Dermis lymphatic vessel endothelial cell (primary cell): ENCODE measurements around the gene ANP32A. TPM values are rescaled to one million over a fixed set of nuclear protein-coding genes. Genes with fewer than 3 reads are reported as not detected.

ENCODE experiments used
- total RNA-seq: library from RNA; depleted of rRNA; stranded (reverse); fragments of >200 nt; gene quantifications from 2 replicates; pipeline ENCODE4 v1.2.1, GENCODE V29; 2014

The ANP32A gene
- total RNA-seq: 49.7 and 72.0 TPM in 2 replicates

GRCh38 chr15:68820295-68821189, at the start of gene ANP32A:
ANP32A (minus strand) TSS chr15:68820895; CDS start chr15:68820751, 144 bp downstream.

Other genes starting within 250 kb of the ANP32A start
- gene CORO2B, start 241.9 kb downstream of the ANP32A start, total RNA-seq: 0.69 and 0.98 TPM in 2 replicates
- 2.6 and 4.4 TPM in 2 replicates for gene SPESP1, start 109.6 kb upstream of the ANP32A start, total RNA-seq
- under 0.01 and 0.09 TPM in 2 replicates for gene NOX5, start 193.8 kb upstream of the ANP32A start, total RNA-seq